Activated CD4-positive, CD25-positive, alpha-beta regulatory T cell (primary cell): Measurements from ENCODE around the gene RASGEF1C.

Experiments
- DNase-seq, 4 experiments: peaks; one replicate each; lab custom pipeline; 2025; lab: John Stamatoyannopoulos, UW

Gene RASGEF1C

GRCh38 chr5:180081481-180081880 lies 127.5 kb downstream of the RASGEF1C start:
- DNase-seq: no peak

GRCh38 chr5:180080486-180081280 lies 128.3 kb downstream of the RASGEF1C start:
- DNase-seq: peak in 1 of 4 experiments; percentile 32

GRCh38 chr5:180079702-180080466 lies 129.1 kb downstream of the RASGEF1C start:
- no peak for DNase-seq

- DNase-seq: no peak
These were observed 130.7 kb downstream of the RASGEF1C start for GRCh38 chr5:180078348-180078747.

- no peak for DNase-seq
These were observed 131.3 kb downstream of the RASGEF1C start for GRCh38 chr5:180077594-180078284.

GRCh38 chr5:180075703-180076102 lies 133.3 kb downstream of the RASGEF1C start:
- DNase-seq: no peak

- DNase-seq: no peak
These were observed 134.5 kb downstream of the RASGEF1C start for GRCh38 chr5:180074462-180074861.

- no peak for DNase-seq
These were observed 136.5 kb downstream of the RASGEF1C start for GRCh38 chr5:180072556-180072955.

- DNase-seq: no peak
These were observed 136.8 kb downstream of the RASGEF1C start for GRCh38 chr5:180072256-180072548.

- DNase-seq: peak; percentile 66 to 73 (median 68)
These were observed 137.3 kb downstream of the RASGEF1C start, which contains the start of gene RNF130 for GRCh38 chr5:180071531-180072255. RNF130 (minus strand) TSS chr5:180071759; CDS start chr5:180071702, 57 bp downstream.

GRCh38 chr5:180070756-180071530 lies 138.1 kb downstream of the RASGEF1C start:
- no peak for DNase-seq

- no peak for DNase-seq
These were observed 139.3 kb downstream of the RASGEF1C start for GRCh38 chr5:180069589-180070247.

- DNase-seq: no peak
These were observed 140.4 kb downstream of the RASGEF1C start for GRCh38 chr5:180068519-180069090.

GRCh38 chr5:180067986-180068385 lies 141.0 kb downstream of the RASGEF1C start:
- no peak for DNase-seq

- no peak for DNase-seq
These were observed 148.8 kb downstream of the RASGEF1C start for GRCh38 chr5:180060192-180060591.

GRCh38 chr5:180059326-180059725 lies 149.7 kb downstream of the RASGEF1C start:
- no peak for DNase-seq

- no peak for DNase-seq
These were observed 152.9 kb downstream of the RASGEF1C start for GRCh38 chr5:180056153-180056552.

GRCh38 chr5:180054226-180054625 lies 154.8 kb downstream of the RASGEF1C start:
- DNase-seq: no peak

- DNase-seq: no peak
These were observed 155.9 kb downstream of the RASGEF1C start for GRCh38 chr5:180053061-180053602.

- no peak for DNase-seq
These were observed 156.7 kb downstream of the RASGEF1C start for GRCh38 chr5:180052211-180052818.
